Naive B cell (primary cell): Measurements from ENCODE around the gene HMG20A. TPM values are rescaled to one million over a fixed set of nuclear protein-coding genes. Genes with fewer than 3 reads are reported as not detected.
"Not testable (repeated sequence)": the region's sequence is repeated elsewhere in the genome, so short reads cannot be mapped to it uniquely, and the experiment has no call there.

ENCODE experiments used
- ATAC-seq, 2 donors: fragments of 150-1000 bp; cut with Tn5 transposase; 2 replicates each; pipeline ENCODE4 v1.10.0; 2021; ENCODE audit warnings: low read depth in 2 of 2, mild to moderate bottlenecking in 2 of 2, moderate library complexity in 2 of 2
- DNase-seq: peaks from one replicate; pipeline ENCODE4 v3.0.0; 2022
- H3K27ac Mint-ChIP-seq, 6 donors: one replicate each; pipeline ENCODE4 v1.8.0; 2020 to 2022; ENCODE audit warnings: mild to moderate bottlenecking in 6 of 6, mixed read lengths in 6 of 6, moderate library complexity in 5 of 6, inconsistent platforms in 2 of 6
- H3K27me3 Mint-ChIP-seq, 3 donors: one replicate each; pipeline ENCODE4 v1.8.0; 2021 to 2022; ENCODE audit warnings: mixed read lengths in 3 of 3, mild to moderate bottlenecking in 1 of 3
- H3K36me3 Mint-ChIP-seq, 2 donors: one replicate each; pipeline ENCODE4 v1.8.0; 2020 to 2022; ENCODE audit warnings: mixed read lengths in 2 of 2, inconsistent platforms in 1 of 2, mild to moderate bottlenecking in 1 of 2
- H3K4me1 Mint-ChIP-seq, 3 donors: one replicate each; pipeline ENCODE4 v1.8.0; 2020 to 2022; ENCODE audit warnings: mixed read lengths in 3 of 3, inconsistent platforms in 1 of 3, mild to moderate bottlenecking in 1 of 3, moderate library complexity in 1 of 3
- H3K4me3 Mint-ChIP-seq, 8 donors: one replicate each; pipeline ENCODE4 v1.8.0; 2020 to 2022; ENCODE audit warnings: mild to moderate bottlenecking in 8 of 8, mixed read lengths in 8 of 8, moderate library complexity in 8 of 8, inconsistent platforms in 2 of 8
- H3K9me3 Mint-ChIP-seq, 7 donors: one replicate each; pipeline ENCODE4 v1.8.0; 2020 to 2022; ENCODE audit warnings: mixed read lengths in 7 of 7, mild to moderate bottlenecking in 5 of 7, inconsistent platforms in 2 of 7, moderate library complexity in 1 of 7
- polyA plus RNA-seq, 6 donors: library from polyadenylated mRNA; unstranded; fragments of 300-500 nt; fragmentation: Illumina TruSeq; gene quantifications; one replicate each; pipeline ENCODE4 v1.2.3, GENCODE V29; 2021; ENCODE audit warnings: low read depth in 6 of 6

The HMG20A gene
- polyA plus RNA-seq, 6 donors from 2014 or later = 32.4 to 55.8 (median 41.0) TPM

DNA sequence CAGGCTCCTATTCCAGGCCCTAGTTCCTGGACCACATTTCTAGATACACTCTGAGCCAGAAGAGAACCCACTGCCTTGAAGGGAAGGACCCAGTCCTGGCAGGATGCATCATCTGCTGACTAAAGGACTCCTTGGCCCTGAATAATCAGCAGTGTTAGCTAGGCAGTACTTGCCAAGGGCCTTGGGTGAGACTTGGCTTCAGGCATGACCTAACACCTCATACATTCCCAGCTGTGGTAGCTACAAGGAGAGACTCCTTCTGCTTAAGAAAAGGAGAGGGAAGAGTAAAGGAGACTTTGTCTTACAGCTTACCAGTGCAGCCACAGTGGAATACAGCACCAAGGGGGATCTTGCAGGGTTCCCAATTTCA is 27.2 kb upstream of the HMG20A start:
- H3K4me3 Mint-ChIP-seq = no peak overlapping the region
- H3K27ac Mint-ChIP-seq = peak overlapping the region in 1 of 6 donors; percentile 34
- ATAC-seq (no peak), DNase-seq (no peak)
- peaks cover 16 to 44% (median 37%) of the 10 kb centered on the region in 7 donors for H3K9me3 Mint-ChIP-seq
- peaks cover 29 to 35% of the 10 kb centered on the region in 2 donors for H3K36me3 Mint-ChIP-seq
- H3K4me1 Mint-ChIP-seq = peaks cover 19 to 42% (median 22%) of the 10 kb centered on the region in 3 donors
- H3K27me3 Mint-ChIP-seq = no peaks in the 10 kb centered on the region

DNA sequence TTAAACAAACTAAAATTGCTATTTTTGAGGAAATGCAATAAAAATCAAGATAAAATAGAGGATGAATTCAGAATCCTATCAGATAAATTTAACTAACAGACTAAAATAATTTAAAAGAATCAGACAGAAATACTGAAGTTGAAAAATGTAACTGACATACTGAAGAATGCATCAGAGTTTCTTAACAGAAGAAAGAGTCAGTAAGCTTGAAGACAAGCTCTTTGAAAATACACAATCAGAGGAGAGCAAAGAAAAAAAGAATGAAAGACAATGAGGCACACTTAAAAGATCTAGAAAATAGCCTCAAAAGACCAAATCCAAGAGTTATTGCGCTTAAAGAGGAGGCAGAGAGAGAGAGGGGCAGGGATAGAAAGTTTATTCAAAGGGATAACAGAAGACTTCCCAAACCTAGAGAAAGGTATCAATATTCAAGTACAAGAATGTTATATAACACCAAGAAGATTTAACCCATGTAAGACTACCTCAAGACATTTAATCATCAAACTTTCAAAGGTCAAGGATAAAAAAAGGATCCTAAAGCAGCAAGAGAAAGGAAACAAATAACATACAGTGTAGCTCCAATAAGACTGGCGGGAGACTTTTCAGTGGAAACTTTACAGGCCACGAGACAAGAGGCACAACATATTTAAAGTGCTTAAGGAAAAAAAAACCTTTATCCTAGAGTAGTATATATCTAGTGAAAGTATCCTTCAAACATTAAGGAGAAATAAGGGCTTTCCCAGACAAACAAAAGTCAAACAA is 25.5 kb upstream of the HMG20A start:
- Mint-ChIP-seq H3K4me1 (peaks cover 14 to 33% (median 19%) of the 10 kb centered on the region in 3 donors), H3K4me3 (peak overlapping the region in 1 of 8 donors; percentile 15), H3K9me3 (peaks cover 19 to 62% (median 53%) of the 10 kb centered on the region in 7 donors), H3K27ac (no peak overlapping the region), H3K36me3 (peaks cover 40 to 49% of the 10 kb centered on the region in 2 donors), H3K27me3 (no peaks in the 10 kb centered on the region)
- ATAC-seq (no peak), DNase-seq (no peak)

DNA sequence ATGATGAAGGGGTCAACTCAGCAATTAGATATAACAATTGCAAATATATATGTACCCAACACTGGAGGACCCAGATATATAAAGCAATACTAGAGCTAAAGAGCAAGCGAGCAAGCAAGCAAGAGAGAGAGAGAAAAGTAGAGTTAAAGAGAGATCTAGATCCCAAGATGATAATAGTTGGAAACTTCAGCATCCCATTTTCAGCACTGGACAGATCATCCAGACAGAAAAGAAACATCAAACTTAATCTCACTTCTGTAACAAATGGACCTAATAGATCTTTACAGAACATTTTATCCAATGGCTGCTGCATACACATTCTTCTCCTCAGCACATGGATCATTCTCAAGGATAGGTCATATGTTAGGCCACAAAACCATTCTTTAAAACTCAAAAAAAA is 24.0 kb upstream of the HMG20A start:
- Mint-ChIP-seq H3K9me3 (peaks cover 19 to 65% (median 56%) of the 10 kb centered on the region in 7 donors), H3K27me3 (no peaks in the 10 kb centered on the region), H3K36me3 (peaks cover 43 to 49% of the 10 kb centered on the region in 2 donors), H3K27ac (no peak overlapping the region), H3K4me1 (peaks cover 13 to 26% (median 23%) of the 10 kb centered on the region in 3 donors), H3K4me3 (no peak overlapping the region)
- ATAC-seq (no peak), DNase-seq (no peak)

DNA sequence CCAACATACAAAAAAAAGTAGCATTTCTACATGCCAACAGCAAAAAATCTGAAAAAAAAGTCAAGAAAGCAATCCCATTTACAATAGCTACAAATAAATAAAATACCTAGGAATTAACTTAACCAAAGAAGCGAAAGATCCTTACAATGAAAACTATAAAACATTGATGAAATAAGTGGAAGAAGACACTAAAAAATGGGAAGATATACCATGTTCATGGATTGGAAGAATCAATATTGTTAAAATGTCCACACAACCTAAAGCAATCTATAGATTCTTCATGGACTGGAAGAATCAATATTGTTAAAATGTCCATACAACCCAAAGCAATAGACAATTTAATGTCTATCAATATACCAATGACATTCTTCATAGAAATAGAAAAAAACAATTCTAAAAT is 21.8 kb upstream of the HMG20A start:
- H3K27me3 Mint-ChIP-seq = no peaks in the 10 kb centered on the region

DNA sequence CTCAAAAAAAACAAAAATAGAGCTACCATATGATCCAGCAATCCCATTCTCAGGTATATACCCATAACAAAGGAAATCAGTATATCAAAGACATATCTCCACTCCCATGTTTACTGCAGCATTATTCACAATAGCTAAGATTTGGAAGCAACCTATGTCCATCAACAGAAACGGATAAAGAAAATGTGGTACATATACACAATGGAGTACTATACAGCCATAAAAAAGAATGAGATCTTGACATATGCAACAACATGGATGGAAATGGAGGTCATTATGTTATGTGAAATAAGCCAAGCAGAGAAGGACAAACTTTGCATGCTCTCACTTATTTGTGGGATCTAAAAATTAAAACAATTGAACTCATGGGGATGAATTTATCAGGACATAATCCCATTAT is 20.4 kb upstream of the HMG20A start:
- Mint-ChIP-seq H3K27ac (no peak overlapping the region), H3K9me3 (peaks cover 15 to 52% (median 46%) of the 10 kb centered on the region in 7 donors), H3K4me1 (peaks cover 10 to 15% (median 14%) of the 10 kb centered on the region in 3 donors), H3K27me3 (no peaks in the 10 kb centered on the region), H3K4me3 (no peak overlapping the region), H3K36me3 (peaks cover 39 to 43% of the 10 kb centered on the region in 2 donors)
- no peak for ATAC-seq
- DNase-seq = no peak

More for the DNA sequence above, 21.8 kb upstream of the HMG20A start:
- H3K4me1 Mint-ChIP-seq = peaks cover 13 to 19% (median 15%) of the 10 kb centered on the region in 3 donors
- no peak overlapping the region for H3K4me3 Mint-ChIP-seq
- peaks cover 19 to 61% (median 56%) of the 10 kb centered on the region in 7 donors for H3K9me3 Mint-ChIP-seq
- H3K27ac Mint-ChIP-seq = no peak overlapping the region
- no peak for ATAC-seq
- no peak for DNase-seq
- H3K36me3 Mint-ChIP-seq = peaks cover 43 to 49% of the 10 kb centered on the region in 2 donors

DNA sequence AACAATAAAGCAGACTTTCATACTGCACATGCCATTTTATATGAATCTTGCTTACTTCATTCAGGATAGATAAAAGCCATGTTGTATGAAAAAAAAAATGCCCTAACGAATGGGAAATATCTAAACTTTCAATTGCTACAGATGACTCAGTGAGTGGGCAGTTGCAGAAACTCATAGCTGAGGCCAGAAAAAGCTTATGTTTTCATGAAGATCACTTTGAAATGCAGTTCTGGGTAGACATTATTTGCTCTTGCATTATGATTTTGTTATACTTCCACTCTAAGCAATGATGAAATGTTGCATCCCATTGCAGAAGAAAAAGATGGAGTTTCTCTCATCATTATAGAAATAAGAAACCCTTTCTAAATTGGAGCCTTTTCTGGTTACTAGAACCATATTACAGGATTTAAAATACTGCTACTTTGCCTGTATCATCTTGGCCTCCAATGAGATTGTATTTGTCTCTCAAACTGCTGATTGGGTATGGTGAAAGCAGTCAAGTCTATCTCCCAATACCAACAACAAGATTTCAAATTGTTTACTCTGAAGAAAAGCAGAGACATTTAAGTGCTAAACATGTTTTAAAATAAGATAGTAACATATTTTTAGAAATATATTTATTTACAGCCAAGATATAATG is 17.8 kb upstream of the HMG20A start:
- ATAC-seq (no peak), DNase-seq (no peak)
- H3K27me3 Mint-ChIP-seq = no peaks in the 10 kb centered on the region
- H3K9me3 Mint-ChIP-seq = peaks cover 0 to 26% (median 24%) of the 10 kb centered on the region in 7 donors
- H3K36me3 Mint-ChIP-seq = peaks cover 18 to 19% of the 10 kb centered on the region in 2 donors
- no peak overlapping the region for H3K4me3 Mint-ChIP-seq
- H3K27ac Mint-ChIP-seq = no peak overlapping the region
- H3K4me1 Mint-ChIP-seq = peaks cover 16 to 34% (median 33%) of the 10 kb centered on the region in 3 donors

DNA sequence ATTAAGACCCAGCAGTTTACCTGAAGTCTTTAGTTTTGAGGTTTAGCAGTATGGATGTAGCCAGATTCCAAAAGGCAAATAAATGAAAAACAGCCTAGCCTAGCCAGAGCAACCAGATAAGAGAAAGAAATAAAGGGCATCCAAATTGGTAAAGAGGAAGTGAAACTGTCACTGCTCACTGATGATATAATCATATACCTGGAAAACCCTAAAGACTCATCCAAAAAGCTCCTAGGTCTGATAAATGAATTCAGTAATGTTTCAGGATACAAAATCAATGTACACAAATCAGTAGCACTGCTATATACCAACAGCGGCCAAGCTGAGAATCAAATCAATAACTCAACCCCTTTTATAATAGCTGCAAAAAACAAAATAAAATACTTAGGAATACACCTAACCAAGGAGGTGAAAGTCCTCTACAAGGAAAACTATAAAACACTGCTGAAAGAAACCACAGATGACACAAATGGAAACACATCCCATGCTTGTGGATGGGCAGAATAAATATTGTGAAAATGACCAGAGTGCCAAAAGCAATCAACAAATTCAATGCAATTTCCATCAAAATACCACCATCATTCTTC is 14.4 kb upstream of the HMG20A start:
- DNase-seq = peak; percentile 39
- not testable (repeated sequence) for ATAC-seq, H3K9me3 Mint-ChIP-seq, H3K36me3 Mint-ChIP-seq, H3K27me3 Mint-ChIP-seq
- Mint-ChIP-seq H3K27ac (peak overlapping the region in 4 of 6 donors; percentile 28 to 90 (median 48)), H3K4me1 (peaks cover 31 to 49% (median 42%) of the 10 kb centered on the region in 3 donors), H3K4me3 (peak overlapping the region in 2 of 8 donors; percentile 11 to 27)

DNA sequence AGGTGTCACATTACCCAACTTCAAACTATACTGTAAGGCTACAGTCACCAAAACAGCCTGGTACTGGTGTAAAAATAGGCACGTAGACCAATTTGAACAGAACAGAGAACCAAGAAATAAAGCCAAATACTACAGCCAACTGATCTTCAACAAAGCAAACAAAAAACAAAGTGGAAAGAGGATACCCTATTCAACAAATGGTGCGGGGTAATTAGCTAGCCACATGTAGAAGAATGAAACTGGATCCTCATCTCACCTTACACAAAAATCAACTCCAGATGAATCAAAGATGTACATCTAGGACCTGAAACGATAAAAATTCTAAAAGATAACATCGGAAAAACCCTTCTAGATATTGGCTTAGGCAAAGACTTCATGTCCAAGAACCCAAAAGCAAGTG is 13.8 kb upstream of the HMG20A start:
- H3K9me3 Mint-ChIP-seq = peaks cover 0 to 2% (median 0%) of the 10 kb centered on the region in 7 donors
- H3K4me3 Mint-ChIP-seq = no peak overlapping the region
- DNase-seq = no peak
- H3K27ac Mint-ChIP-seq = peak overlapping the region in 4 of 6 donors; percentile 28 to 90 (median 28)
- no peaks in the 10 kb centered on the region for H3K36me3 Mint-ChIP-seq
- H3K27me3 Mint-ChIP-seq = no peaks in the 10 kb centered on the region
- ATAC-seq = no peak
- H3K4me1 Mint-ChIP-seq = peaks cover 31 to 49% (median 39%) of the 10 kb centered on the region in 3 donors

DNA sequence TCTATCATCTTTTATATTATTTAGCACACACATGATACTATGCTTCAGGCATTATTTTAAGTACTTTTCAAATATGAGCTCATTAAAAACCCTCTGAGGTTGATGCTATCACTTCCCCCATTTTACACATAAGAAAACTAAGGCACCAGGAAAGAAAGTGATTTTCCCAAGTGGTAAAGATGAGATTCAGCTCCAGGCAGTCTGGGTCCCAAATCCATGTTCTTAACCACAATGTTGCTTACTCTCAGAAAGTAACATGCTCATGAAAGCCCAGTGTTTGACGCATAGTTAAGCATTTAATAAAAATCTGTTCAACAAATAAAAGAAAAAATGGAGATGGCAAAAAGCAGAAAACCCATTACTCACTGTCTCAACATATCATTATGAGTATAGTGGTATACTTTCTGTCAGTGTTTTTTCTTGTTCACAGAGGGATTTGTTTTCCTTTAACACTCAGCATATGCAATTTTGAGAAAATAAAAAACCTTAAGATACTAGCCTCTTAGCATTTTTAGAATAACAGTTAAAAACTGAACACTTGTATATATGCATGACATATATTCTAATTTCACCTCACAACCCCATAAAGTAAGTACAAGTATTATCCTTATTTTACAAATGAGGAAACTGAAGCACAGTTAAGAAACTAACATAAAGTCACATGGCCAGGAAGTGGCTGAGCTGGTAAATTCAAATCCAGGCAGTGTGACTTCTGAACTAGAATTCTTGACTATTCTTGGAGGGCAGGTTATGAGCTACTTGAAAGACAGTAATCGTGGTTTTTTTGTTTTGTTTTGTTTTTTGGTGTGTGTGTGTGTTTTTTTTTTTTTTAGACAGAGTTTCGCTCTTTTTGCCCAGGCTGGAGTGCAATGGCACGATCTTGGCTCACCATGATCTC is 11.2 kb upstream of the HMG20A start:
- DNase-seq (peak; percentile 54), ATAC-seq (peak; percentile 98 to 99)
- Mint-ChIP-seq H3K27ac (peak overlapping the region; percentile 5 to 87 (median 70)), H3K4me1 (peaks cover 39 to 59% (median 50%) of the 10 kb centered on the region in 3 donors), H3K9me3 (peaks cover 0 to 2% (median 0%) of the 10 kb centered on the region in 7 donors), H3K27me3 (no peaks in the 10 kb centered on the region), H3K4me3 (peak overlapping the region; percentile 16 to 74 (median 58)), H3K36me3 (no peaks in the 10 kb centered on the region)

DNA sequence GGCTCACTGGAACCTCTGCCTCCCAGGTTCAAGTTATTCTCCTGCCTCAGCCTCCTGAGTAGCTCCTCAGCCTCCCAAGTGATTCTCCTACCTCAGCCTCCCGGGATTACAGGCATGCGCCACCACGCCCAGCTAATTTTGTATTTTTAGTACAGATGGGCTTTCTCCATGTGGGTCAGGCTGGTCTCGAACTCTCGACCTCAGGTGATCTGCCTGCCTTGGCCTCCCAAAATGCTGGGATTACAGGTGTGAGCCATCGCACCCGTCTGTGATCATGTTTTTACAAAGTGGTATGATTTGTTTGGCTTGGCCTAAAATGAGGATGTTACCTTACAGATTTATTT is 10.6 kb upstream of the HMG20A start:
- not testable (repeated sequence) for DNase-seq, H3K27me3 Mint-ChIP-seq, ATAC-seq, H3K9me3 Mint-ChIP-seq, H3K36me3 Mint-ChIP-seq
- H3K4me3 Mint-ChIP-seq = peak overlapping the region; percentile 16 to 74 (median 58)
- H3K27ac Mint-ChIP-seq = peak overlapping the region; percentile 5 to 87 (median 70)
- H3K4me1 Mint-ChIP-seq = peaks cover 39 to 59% (median 50%) of the 10 kb centered on the region in 3 donors

DNA sequence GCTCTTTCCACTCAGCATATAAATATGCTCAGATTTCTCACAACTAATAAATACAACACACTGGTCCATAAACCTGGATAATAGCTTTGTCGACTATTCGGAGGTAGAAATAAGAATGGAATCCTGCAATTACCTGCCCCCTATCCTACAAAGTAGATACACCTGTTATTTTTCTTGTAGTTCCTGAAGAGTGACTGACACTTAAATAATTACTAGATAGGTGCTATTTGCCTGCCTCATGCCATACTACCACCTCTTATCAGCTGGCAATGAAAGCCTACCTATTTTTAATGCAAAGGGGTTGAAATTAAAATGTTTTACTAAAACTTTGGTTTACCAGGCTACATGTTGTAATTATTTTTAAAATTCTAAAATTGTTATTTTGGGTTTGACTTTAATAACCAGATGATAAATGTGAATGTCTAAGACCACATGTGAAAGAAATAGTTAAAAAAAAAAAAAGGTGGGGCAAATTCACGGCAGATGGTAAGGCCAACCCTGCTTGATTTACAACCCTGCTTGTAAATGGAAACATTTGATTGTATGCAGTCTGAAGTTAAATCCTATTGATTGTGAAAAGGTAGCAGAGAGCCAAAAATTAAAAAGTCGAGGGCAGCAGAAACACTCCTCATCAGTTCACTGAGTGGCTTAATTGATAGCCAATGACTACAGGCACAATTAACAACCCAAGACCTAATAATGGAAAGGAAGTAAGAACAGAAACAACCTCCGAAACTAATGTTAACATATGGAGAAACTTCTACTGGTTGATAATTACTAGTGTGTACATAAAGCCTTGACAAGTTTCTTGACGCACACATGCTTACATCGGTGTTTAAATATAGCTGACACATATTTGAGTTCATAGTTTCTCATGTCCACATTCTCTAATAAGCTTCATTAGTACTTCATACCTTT is 9.7 kb upstream of the HMG20A start:
- H3K9me3 Mint-ChIP-seq = peaks cover 0 to 2% (median 0%) of the 10 kb centered on the region in 7 donors
- peaks cover 38 to 57% (median 48%) of the 10 kb centered on the region in 3 donors for H3K4me1 Mint-ChIP-seq
- DNase-seq = no peak
- no peak for ATAC-seq
- no peaks in the 10 kb centered on the region for H3K27me3 Mint-ChIP-seq
- H3K27ac Mint-ChIP-seq = peak overlapping the region in 4 of 6 donors; percentile 39 to 73 (median 56)
- no peaks in the 10 kb centered on the region for H3K36me3 Mint-ChIP-seq
- H3K4me3 Mint-ChIP-seq = peak overlapping the region in 2 of 8 donors; percentile 37 to 59

DNA sequence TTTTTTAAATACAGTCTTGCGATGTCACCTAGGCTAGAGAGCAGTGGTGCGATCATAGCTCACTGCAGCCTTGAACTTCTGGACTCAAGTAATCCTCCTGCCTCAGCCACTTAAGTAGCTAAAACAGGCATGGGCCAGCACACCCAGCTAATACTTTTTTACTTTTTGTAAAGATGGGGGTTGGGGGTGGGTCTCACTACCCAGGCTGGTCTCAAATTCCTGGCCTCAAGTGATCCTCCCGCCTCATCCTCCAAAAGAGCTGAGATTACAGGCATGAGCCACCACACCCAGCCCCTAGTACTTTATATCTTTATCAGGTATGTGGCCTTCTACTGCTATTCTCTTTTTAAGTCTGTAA is 9.1 kb upstream of the HMG20A start:
- Mint-ChIP-seq H3K4me1 (peaks cover 31 to 50% (median 42%) of the 10 kb centered on the region in 3 donors), H3K36me3 (no peaks in the 10 kb centered on the region), H3K4me3 (no peak overlapping the region), H3K27ac (peak overlapping the region in 3 of 6 donors; percentile 5 to 54 (median 13)), H3K27me3 (no peaks in the 10 kb centered on the region), H3K9me3 (peaks cover 0 to 2% (median 0%) of the 10 kb centered on the region in 7 donors)
- ATAC-seq (no peak), DNase-seq (no peak)
